C4-2B (cell line): ENCODE results near the gene DNM3.

Experiments used
- CTCF ChIP-seq: fragments of 450-650 bp; conservative IDR thresholded peaks from 2 replicates; pipeline ENCODE4 v1.5.1; 2017; ENCODE audit warnings: mild to moderate bottlenecking
- ZFX ChIP-seq: fragments of 450-650 bp; IDR thresholded peaks from 2 replicates; pipeline ENCODE4 v1.6.1; 2017

GRCh38 chr1:171869097-171869496 lies 27.8 kb downstream of the DNM3 start:
- TF ChIP-seq CTCF (no peak), ZFX (no peak)
